HG03571 (cell line): ENCODE measurements around the gene NUDT14.

Source experiments
- ATAC-seq: cut with Tn5 transposase; IDR thresholded peaks from one replicate; pipeline ENCODE4 v1.9.1; 2021; ENCODE audit not compliant: unreplicated experiment

Gene NUDT14

GRCh38 chr14:105180592-105181548 lies at the start of gene NUDT14:
TSS of gene NUDT14 (minus strand) at chr14:105181312. CDS start at chr14:105181209, 103 bp downstream.
- peak; percentile 64 for ATAC-seq

GRCh38 chr14:105229099-105229655 lies 48.1 kb upstream of the NUDT14 start:
- ATAC-seq: no peak

- no peak for ATAC-seq
Measured at GRCh38 chr14:105228562-105228961, 47.5 kb upstream of the NUDT14 start.

- ATAC-seq: no peak
Measured at GRCh38 chr14:105227346-105227745, 46.2 kb upstream of the NUDT14 start.

GRCh38 chr14:105226198-105226597 lies 45.1 kb upstream of the NUDT14 start:
- ATAC-seq: no peak

GRCh38 chr14:105224845-105225570 lies 43.9 kb upstream of the NUDT14 start:
- no peak for ATAC-seq

- ATAC-seq: no peak
Measured at GRCh38 chr14:105223770-105224544, 42.8 kb upstream of the NUDT14 start.

GRCh38 chr14:105223260-105223659 lies 42.1 kb upstream of the NUDT14 start:
- no peak for ATAC-seq

GRCh38 chr14:105221598-105222178 lies 40.6 kb upstream of the NUDT14 start:
- no peak for ATAC-seq

GRCh38 chr14:105220699-105221597 lies 39.8 kb upstream of the NUDT14 start:
- ATAC-seq: no peak

GRCh38 chr14:105219753-105220152 lies 38.6 kb upstream of the NUDT14 start:
- no peak for ATAC-seq

- ATAC-seq: no peak
Measured at GRCh38 chr14:105219043-105219612, 38.0 kb upstream of the NUDT14 start.

- no peak for ATAC-seq
Measured at GRCh38 chr14:105218611-105219010, 37.5 kb upstream of the NUDT14 start.

- ATAC-seq: no peak
Measured at GRCh38 chr14:105217774-105218173, 36.7 kb upstream of the NUDT14 start.

GRCh38 chr14:105216490-105217247 lies 35.6 kb upstream of the NUDT14 start:
- no peak for ATAC-seq

- ATAC-seq: no peak
Measured at GRCh38 chr14:105215602-105216001, 34.5 kb upstream of the NUDT14 start.

- no peak for ATAC-seq
Measured at GRCh38 chr14:105214324-105214915, 33.3 kb upstream of the NUDT14 start.

GRCh38 chr14:105213361-105213760 lies 32.2 kb upstream of the NUDT14 start:
- no peak for ATAC-seq
